HG02885 (cell line): ENCODE results near the gene LDHAL6B.

Source experiments
- ATAC-seq: cut with Tn5 transposase; IDR thresholded peaks from one replicate; pipeline ENCODE4 v1.9.1; 2021; ENCODE audit warnings: mild to moderate bottlenecking; ENCODE audit not compliant: unreplicated experiment, poor library complexity

LDHAL6B gene

DNA sequence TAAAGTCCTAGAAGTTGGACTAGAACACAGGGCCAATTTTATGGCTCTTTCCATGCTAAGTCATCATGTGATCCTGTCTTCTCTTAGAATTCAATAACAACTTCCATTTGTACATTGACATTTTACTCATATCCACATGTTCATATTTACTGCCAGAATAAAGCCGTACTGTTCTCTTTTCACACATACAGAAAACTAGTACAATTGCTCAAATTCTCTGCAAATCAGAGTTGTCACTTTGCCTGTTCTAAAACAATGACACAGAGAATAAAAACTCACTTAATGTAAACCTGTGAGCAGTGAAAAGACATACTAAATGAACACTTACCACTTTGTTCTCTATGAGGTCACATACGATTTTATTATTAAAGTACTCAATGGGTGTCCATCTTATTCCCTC is 3.5 kb downstream of the LDHAL6B start:
- ATAC-seq: no peak

DNA sequence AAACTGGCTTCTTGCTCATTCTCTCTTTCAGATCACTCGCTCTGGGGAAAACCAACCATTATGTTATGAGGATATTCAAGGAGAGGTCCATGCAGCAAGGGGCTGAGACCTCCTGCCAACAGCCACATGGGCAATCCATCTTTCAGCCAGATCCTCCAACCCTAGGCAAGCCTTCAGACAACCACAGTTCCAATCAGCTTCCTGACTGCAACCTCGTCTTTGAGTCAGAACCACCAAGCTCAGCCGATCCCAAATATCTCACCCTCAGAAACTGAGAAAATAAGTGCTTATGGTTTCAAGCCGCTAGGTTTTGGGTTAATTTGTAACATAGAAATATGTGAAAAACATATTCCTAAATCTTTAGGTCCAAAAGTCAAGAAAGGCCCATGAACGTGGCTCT is 10.3 kb downstream of the LDHAL6B start:
- ATAC-seq: no peak

DNA sequence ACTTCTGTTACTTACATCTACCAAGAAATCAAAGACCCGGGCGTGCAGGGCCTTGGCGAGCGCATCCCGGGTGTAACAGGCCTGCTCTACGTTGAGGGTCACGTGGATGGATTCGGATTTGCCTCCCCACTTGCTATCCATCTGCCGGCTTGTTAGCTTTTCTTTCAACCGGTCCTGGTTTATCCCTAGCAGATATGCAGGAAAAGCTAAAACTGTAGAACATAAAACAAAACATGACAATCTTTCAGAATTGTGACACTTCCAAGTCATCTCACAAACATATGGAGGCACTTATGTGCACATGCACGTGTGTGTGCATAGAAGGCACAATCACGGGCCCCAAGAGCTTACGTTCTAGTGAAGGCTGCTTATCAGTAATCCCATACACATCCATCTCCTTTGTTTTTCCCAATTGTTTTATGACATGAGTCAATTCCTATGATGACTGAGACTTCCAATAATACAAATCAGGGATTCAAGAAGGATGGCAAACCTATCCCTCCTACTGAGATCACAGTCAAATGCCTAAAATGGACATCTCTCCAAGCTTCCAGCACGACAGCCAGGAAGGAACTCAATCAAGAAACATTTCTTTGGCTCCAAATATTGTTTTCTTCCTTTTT is 11.3 kb downstream of the LDHAL6B start:
- no peak for ATAC-seq

DNA sequence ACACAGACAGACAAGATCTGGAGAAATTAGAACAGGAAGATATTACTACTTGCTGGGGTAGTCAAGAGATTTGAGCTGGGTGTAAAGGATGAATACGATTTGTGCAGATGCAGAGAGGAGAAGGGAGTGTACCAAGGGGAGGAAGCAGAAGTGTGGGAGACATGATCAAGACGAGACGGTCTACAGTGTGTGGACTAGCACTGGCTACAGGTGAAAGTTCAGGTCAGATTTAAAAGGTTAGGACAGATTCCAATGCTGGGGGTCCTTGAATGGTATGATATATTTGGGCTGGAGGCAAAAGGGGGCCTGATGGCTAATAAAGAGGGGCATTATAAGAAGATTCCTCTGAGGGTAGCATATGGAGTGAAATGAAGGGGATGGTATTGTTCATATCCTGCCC is 12.1 kb downstream of the LDHAL6B start:
- no peak for ATAC-seq

DNA sequence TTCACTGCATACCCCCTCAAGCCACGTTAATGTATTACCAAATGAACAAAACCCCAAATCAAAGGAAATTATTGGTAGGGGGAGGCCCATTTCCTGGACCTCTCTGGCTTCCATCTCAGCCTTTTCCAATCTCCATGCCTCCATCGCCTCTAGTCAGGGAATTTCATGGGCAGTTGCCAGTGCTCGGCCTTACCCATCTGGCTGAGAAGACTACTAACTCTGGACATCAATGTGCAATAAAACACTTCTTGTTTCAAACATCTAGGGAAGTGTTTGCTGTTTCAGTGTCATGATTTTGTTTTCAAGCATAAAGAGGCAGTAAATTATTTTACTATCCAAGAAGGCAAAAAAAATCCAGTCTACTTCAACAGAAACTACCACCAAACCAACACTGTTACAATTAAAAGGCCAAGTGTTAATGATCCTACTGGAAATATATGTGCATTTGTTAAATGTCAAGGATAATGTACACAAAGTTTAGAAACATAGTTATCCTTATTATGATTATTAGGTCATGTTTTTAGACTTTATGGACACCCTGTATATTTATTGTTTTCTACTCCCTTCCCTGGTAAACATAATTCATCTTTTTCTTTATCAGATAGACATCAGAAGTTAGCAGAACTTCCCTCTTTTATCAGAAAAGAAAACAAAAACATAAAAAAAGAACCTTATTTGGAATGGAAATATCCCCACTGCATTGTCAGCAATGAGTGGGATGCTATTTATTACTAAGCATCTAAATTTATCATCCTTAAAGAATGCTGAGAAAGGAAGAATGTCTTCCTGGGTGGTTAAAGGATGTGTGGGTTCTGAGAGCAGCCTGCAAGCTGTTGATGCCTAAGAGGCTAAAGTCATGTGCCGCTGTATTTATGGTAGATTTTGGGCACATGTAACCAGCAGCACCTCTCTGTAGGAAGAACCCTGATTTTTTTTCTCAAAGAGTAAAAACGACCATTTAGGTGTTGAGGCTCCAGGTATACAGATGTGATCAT is 15.2 kb downstream of the LDHAL6B start:
- no peak for ATAC-seq

DNA sequence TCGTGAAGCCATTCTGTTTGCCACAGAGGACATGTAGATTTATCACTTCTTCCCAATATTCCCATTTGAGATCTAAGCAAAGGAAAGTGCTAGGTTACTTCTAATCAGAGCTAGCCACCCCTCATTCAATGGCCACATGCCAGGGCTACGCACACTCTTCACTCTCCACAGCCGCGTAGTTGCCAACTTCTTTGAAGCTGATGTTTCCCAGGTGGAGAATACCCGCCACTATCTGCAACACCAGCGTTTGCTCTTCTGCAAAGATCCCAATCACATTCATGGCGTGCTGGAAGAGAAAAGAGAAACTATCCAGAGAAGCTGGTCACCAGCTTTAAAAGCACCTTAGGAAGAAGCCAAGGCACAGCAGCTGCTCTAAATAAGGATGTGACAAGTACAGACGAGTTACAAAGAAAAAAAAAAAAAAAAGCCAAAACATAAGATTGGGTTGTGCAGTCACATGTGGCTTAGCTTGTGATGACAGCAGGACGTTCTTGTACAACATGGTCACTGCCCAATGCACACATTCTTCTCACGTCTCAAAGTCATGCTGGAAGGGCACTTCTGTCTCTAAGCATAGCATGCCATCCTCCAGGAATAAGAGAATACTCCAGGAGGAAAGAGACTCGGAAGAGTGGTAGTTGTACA is 16.4 kb downstream of the LDHAL6B start:
- ATAC-seq: no peak

DNA sequence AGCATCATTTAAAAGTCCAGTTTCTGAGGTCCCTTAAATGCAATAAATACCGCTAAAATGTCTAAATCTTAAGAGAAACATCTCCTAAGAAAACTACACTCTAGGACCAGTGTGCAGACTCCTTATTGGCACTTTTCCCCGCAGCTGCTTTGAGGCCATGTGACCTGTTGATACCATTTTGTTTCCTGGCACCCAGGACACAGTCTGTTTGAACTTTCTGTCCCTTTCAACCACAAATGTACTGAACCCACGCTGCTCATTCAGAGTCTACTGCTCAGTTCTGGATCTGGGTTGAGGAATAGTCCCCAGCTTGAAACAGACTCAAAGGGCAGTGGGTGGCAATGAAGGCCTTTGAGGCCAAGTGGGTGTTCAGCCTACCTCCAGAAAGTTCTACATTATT is 17.1 kb downstream of the LDHAL6B start:
- no peak for ATAC-seq

DNA sequence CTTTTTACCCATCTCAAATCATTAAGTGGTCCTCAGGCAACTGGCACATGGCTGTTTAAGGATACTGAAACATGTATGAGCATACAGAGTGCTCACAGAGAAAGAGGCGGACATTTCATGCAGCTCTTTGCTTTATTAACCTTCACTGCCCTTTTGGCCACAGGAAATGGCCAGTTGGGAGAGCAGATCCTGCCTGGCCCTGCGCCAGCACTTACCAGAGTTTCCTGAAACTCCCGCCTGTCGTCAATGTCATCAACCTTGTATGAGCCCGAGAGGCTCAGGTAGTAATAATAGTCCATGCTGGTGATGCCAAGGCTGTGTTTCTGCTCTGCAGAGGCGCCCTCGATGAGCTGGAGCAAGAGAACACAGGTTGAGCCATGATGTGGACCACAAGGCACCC is 17.8 kb downstream of the LDHAL6B start:
- ATAC-seq: no peak

DNA sequence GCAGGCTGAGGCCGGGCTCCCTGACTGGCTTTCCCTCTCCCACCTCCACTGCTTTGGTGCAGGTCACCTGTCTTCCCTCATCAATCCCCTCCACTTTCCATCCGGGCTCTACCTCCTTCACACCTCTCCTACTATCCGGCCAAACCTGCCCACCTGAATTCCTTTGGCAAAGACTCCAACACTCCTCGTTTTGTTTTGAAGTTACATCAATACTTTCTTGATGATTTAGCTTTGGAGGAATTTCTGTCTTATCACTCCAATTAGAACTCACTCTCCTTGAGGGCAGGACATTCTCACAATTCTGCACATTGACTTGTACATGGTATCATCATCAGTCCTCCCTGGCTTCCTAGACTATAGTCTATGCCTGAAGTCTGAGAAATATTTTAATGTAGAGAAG is 20.4 kb downstream of the LDHAL6B start:
- no peak for ATAC-seq

DNA sequence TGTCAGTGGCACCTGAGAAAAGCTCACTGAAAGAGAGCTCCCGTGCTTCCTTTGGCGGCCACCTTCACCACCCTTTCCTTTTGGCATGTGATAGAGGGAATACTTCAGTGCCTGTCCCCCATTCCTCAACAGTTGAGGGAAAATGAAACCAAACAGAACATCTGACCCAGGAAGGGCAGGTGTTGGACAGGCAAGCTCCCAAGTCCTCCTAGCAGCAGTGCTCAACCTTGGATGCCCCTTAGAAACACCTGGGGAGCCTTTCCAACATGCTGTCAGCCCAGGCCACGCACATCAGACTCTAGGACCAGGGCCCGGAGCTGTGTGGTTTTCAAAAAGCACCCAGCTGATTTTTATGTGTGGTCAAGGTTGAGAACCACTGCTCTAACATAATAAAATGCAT is 22.4 kb downstream of the LDHAL6B start:
- no peak for ATAC-seq

DNA sequence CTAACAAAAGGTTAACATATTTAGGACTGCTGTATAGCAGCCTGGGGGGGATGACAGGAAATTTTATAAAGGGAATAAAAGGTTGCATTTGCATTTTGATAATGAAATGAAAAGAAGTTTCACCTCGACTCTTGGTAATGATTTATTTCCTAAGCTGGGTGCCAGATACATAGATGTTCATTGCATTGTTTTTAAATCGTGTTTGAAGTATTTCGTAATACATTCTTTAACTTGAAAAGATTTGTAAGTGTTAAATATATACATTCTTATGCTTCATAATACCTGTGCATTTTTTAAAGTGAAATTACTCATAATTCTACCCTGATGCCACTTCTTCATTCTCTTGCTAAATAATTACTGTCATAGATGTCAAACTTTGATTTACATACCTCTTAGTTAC is 22.8 kb downstream of the LDHAL6B start:
- ATAC-seq: no peak

DNA sequence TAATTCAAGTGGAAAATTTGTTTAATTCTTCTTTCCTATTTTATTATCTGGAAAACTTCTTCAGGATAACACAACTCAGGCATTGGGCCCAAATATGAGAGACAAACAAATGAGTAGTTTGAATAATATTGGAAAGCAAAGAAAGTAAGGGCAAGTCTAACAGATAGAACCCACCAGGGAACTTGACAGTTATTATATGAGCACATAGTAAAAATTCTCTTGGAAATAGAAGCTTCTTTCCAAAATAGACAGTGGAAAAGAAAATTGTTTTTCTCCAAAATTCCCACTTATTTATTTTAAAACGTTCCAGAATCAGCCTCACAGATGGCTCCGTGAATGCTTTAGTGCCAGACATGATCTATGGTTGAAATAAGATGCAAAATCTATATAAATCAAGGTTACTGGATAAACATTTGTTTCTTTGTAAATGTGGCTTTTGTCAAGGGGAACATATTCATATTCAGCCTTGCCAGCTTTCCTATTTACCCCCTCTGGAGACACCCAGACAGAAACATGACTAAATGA is 23.9 kb downstream of the LDHAL6B start:
- ATAC-seq: no peak

DNA sequence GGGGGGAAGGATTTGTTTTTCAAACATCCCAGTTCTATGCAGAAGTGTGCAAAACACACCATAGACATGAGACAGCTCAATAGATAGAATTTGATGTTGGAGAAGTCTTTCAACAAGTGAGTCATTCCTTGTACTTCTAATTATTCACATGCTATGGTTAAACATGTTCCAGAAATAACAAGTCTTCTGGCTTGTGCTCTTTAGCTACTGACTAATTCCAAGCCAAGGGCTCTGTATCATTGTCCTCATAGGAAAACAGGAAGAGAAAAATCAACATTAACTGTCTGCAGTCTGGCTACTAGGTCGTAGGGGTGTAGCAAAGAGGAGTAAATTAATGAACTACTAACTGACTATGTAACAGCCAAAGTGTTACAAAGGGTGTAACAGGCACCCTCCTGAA is 25.8 kb downstream of the LDHAL6B start:
- ATAC-seq: no peak

DNA sequence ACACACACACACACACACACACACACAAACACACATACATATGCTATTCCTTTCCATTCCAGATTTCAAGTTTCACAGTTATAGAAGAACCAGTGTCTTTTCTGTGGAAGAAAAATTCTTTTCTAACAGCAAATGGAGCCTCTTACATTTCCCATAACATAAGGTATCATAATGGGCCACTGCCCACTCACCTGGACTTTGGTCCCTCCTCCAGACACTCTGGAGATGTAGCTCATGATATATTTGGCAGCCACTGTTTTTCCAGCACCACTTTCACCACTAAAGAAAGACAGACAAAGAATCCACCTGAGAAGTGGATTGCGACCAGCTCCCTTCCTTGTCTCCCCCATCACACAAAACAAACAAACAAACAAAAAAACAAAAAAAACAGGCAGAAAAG is 29.8 kb downstream of the LDHAL6B start:
- ATAC-seq: no peak

DNA sequence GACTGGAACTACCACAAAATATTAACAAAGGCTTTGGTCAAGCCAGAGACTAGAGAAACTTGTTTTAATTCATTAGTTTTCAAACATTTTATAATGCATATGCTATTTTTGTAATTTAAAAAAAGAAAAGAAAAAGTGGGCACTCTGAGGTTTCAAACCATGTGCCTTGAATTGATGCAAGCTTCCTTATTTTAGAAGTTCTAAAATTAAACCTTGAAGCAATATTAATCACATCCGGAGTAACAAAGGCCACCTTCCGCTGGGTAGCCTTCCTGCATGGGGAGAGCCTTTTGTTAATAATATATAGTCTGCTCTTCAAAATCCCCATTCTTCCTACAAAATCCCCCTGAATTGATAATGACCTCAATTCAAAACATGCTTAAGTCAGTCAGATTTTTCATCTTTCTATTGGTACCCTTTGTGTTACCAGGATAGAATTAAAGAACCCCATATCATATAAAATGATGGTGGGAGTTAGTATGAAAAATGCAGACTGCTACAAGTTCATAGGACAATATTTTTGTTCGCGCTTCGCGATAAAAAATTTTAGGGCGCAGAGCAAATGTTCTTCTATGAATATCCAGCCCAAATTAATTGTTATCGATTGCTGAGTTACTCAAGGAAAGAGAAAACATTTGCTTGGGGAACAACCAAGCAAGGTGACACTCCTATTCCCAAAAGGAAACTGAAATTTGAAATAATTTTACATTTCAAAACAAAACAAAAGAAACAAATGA is 30.6 kb downstream of the LDHAL6B start:
- ATAC-seq: peak; percentile 58

DNA sequence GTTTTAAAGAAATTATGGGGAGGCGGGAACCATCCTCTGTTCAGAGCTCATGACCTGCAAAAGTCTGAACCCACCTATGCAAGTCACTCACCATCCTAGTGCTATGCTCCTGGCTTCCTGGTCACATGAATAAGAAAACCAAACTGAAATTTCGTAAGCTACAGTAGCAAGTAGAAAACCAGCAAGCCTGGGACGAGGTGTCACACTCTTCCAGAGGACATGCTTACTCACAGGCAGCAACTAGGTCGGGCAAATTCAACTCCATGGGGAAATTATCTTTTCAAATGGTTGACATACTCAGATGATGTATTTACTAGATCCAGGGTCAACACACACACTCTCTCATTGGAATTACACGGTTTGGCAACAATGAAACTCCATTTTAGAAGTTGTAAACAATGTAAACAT is 31.3 kb downstream of the LDHAL6B start:
- peak; percentile 48 for ATAC-seq

DNA sequence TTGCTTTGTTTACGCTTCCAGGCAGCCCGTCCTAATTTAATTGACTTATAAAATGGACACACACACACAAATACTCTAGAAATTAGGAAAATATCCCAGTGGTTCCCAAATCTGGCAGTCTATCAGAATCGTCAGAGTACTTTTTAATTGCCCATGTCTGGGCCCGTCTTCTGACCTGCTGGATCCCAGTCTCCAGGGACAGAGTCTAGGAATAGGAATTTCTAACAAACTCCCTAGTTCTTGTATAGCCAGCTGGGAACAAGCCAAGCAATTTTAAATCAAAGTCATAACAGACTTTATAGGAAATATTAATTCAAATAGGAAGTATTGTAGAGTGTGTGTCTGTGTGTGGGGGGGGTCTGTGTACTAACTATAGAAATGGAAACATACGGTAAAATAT is 33.4 kb downstream of the LDHAL6B start:
- no peak for ATAC-seq

DNA sequence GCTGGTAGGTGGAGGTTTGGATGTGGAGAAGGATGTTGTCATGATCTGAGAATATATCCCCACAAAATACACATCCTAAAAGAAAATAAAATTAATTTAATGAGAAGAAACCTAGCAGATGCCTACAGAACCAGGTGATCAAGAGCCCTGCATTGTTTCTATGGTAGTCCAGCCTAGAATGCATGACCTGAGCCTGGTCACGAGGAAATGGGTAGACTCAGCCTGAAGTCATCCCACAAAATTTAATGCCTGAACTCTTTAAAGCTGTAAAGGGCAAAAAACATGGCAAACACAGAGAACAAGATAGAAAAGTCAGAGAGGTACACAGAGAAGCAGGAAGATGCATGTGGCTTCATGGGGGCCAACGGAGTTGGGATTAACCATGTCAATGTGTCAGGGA is 36.0 kb downstream of the LDHAL6B start:
- ATAC-seq: no peak

DNA sequence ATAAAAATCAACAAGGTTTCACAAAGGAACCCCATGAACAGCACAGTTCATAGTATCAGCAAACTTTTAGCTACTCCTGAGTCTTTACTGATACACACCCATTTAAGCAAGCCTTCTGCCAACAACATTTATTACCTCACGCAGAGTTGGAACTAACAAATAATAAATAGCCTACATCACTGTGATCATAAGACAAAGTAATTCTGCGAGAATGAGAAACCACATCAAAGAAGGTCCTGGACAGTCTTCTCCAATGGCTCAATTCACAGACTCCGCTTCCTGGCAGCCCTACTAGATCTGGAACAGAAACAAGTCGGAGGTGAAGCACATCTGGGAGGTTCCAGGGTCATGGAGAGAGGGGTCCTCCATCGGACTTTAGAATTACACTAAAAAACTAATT is 37.0 kb downstream of the LDHAL6B start:
- ATAC-seq: no peak

DNA sequence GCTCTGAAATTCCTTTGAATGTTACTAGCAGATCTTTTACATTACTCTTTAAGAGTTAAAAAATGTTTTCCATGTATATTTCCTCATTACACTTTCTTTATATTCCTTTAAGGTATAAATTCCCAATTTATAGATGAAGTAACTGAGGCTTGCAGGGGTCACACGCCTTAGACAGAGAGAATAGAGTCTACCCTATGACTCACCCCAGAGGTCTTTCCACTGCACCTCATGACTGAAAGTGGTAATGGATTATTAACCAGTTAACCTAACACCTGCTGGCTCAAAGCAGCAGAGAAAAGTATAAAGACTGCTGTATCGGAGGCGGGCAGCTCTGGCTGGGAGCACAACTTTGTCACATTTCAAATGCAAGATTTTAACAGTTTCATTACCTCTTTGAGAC is 37.7 kb downstream of the LDHAL6B start:
- peak; percentile 78 for ATAC-seq
